ENCODE measurements around the gene PPT2. TPM values are rescaled to one million over a fixed set of nuclear protein-coding genes. Genes with fewer than 3 reads are reported as not detected.

Gene PPT2
- total and polyA plus RNA-seq, 2 of the 13 experiments (the other 11 are each of a cell fraction or from before 2014, with no cell fraction given): 39.2 to 61.8 TPM

GRCh38 chr6:32105433-32105832, 48.5 kb upstream of the PPT2 start:
- Histone ChIP-seq H3K27me3 (ENCODE audit: control insufficient read depth in 1 of 2, insufficient read depth in 2 of 2, low read length in 2 of 2) (peaks cover 0 to 19% of the 10 kb centered on the region in 2 experiments), H4K20me1 (ENCODE audit: insufficient read depth, low read length) (no peaks in the 10 kb centered on the region), H3K36me3 (replicated peaks in 1 of 2; ENCODE audit: control insufficient read depth in 1 of 2, insufficient read depth in 2 of 2, low read length in 2 of 2) (no peaks in the 10 kb centered on the region), H3K79me2 (ENCODE audit: insufficient read depth, low read length) (no peaks in the 10 kb centered on the region), H2AFZ (ENCODE audit: low read length) (no peak overlapping the region), H3K4me3 (replicated peaks in 1 of 3; ENCODE audit: insufficient read depth in 1 of 3, low read depth in 2 of 3, low read length in 3 of 3) (no peak overlapping the region), H3K4me2 (ENCODE audit: low read depth, low read length) (no peak overlapping the region), H3K9me3 (ENCODE audit: low read length) (no peaks in the 10 kb centered on the region), H3K27ac (ENCODE audit: extremely low read length, insufficient read depth, low read length) (no peak overlapping the region), H3K4me1 (ENCODE audit: insufficient read depth, low read length) (peaks cover 6% of the 10 kb centered on the region; the same call in 1 of the 2 replicates), H3K9ac (ENCODE audit: insufficient read depth, low read depth, low read length) (no peak overlapping the region)
- intact Hi-C loops (cut with micrococcal nuclease; ENCODE audit: unreplicated experiment) (no loop called here), in situ Hi-C loops (cut with HindIII; ENCODE audit: extremely low pct_ligation_motif_present, low pct_unique_long_range_greater_than_20kb) (no loop called here)
- 26% methylated on average over 4 of the region's 4 CpGs for WGBS (ENCODE audit: low lambda C conversion rate)
- FAIRE-seq: no peak
- POLR2A ChIA-PET: interaction anchor here (1.4 kb wide), 1 partner anchor 10 kb away, joined by 3 read pairs; no protein-coding TSS in a partner anchor
- no peak for ATAC-seq
- CTCF ChIA-PET (ENCODE audit: low intra/inter-chr PET ratio, low total read pairs): no interaction called here
- no peak for DNase-seq (ENCODE audit: low spot score)
- no TSS peak for BruUV-seq (replicated peaks)
- no peak for TF ChIP-seq ZNF83 (CRISPR knock-in tag; IDR thresholded peaks at IDR 0.05; ENCODE audit: borderline replicate concordance)
- TF ChIP-seq PAXIP1 (CRISPR knock-in tag; conservative IDR thresholded peaks at IDR 0.05): no peak
- TF ChIP-seq ZKSCAN1 (IDR thresholded peaks at IDR 0.05; ENCODE audit: low read length): no peak
- 0 out of 2 replicates have a peak, but pooled peaks have one; percentile 55 for TF ChIP-seq E2F5 (CRISPR knock-in tag; conservative IDR thresholded peaks at IDR 0.05)
- TF ChIP-seq KMT2B (CRISPR knock-in tag; IDR thresholded peaks at IDR 0.05): no peak
- TF ChIP-seq GFI1 (CRISPR knock-in tag; IDR thresholded peaks at IDR 0.05; ENCODE audit: borderline replicate concordance): no peak
- 0 out of 2 replicates have a peak, but pooled peaks have one; percentile 85 for TF ChIP-seq STAT5B (CRISPR knock-in tag; IDR thresholded peaks at IDR 0.05)
- no peak for TF ChIP-seq HMG20A (CRISPR knock-in tag; IDR thresholded peaks at IDR 0.05; ENCODE audit: borderline replicate concordance)
- TF ChIP-seq FOSL2 (CRISPR knock-in tag; IDR thresholded peaks at IDR 0.05): no peak
- peak; percentile 34; the same call in 1 of the 2 replicates for TF ChIP-seq KDM2A (CRISPR knock-in tag; IDR thresholded peaks at IDR 0.05; ENCODE audit: borderline replicate concordance, low read depth)
- no peak for TF ChIP-seq HMGA1 (CRISPR knock-in tag; conservative IDR thresholded peaks at IDR 0.05)
- TF ChIP-seq GATA4 (IDR thresholded peaks at IDR 0.05; ENCODE audit: borderline replicate concordance, low read depth): no peak
- peak; percentile 28; the same call in 1 of the 2 replicates for TF ChIP-seq NCOA2 (CRISPR knock-in tag; IDR thresholded peaks at IDR 0.05)
- no peak for TF ChIP-seq TARDBP (CRISPR knock-in tag; IDR thresholded peaks at IDR 0.05)
- no peak for TF ChIP-seq ZGPAT (CRISPR knock-in tag; IDR thresholded peaks at IDR 0.05)
- TF ChIP-seq JUNB (CRISPR knock-in tag; IDR thresholded peaks at IDR 0.05; ENCODE audit: borderline replicate concordance): no peak
- TF ChIP-seq ZNF629 (CRISPR knock-in tag; conservative IDR thresholded peaks at IDR 0.05): no peak
- TF ChIP-seq ZNF234 (CRISPR knock-in tag; conservative IDR thresholded peaks at IDR 0.05): no peak
- TF ChIP-seq, protein P1, sequence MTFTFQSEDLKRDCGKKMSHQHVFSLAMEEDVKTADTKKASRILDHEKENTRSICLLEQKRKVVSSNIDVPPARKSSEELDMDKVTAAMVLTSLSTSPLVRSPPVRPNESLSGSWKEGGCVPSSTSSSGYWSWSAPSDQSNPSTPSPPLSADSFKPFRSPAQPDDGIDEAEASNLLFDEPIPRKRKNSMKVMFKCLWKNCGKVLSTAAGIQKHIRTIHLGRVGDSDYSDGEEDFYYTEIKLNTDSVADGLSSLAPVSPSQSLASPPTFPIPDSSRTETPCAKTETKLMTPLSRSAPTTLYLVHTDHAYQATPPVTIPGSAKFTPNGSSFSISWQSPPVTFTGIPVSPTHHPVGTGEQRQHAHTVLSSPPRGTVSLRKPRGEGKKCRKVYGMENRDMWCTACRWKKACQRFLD (CRISPR knock-in tag; IDR thresholded peaks at IDR 0.05; ENCODE audit: borderline replicate concordance): no peak
- no peak for TF ChIP-seq ZNF230 (CRISPR knock-in tag; IDR thresholded peaks at IDR 0.05)
